ENCODE data around the gene FLNB. TPM values are rescaled to one million over a fixed set of nuclear protein-coding genes. Genes with fewer than 3 reads are reported as not detected.

The FLNB gene
- total and polyA plus RNA-seq, 2 of the 13 experiments (the other 11 are each of a cell fraction or from before 2014, with no cell fraction given): 106 to 130 TPM

DNA sequence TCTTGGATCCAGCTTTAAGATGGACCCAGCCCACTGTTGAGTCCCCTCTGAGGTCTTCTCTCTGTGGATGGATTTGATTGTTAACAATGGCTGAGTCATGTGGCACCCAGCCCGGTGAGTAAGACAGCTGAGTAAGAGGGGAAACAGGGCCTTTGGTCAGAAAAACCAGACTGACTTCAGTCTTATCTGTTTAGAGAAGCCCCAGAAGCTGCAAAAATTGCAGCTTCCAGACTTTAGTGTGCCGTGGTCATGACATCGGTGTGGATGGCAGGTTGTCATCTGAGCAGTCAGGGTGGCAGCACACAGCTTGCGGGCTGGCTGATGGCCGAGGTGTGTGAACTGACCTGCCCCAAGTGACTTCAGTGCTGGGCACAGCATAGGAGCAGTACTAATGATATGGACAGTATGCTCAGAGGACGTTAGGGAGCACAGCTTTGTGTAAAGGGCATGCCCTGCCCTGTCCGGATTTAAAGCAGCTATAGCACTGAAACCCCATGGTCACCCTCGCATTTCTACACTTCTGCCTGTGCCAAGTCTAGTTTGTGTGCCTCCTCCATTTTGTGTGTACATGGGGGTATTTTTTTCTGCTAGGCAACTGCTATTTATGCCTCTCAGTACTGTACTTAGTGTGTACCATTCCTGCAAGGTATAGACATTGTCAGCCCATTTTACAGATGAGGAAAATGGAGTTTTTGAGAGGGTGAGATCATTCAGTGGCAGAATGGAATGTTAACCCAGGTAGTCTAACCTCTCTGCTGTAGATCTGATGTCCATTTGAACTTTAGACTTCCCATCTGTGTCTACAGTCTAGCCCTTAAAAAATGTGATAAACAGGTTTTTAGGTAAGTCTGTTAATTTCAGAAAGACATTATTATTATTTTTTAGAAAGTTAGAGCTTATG lies 44.4 kb downstream of the FLNB start (continued):
- TF ChIP-seq SIN3A (IDR thresholded peaks at IDR 0.05; ENCODE audit: borderline replicate concordance, low read depth, low read length): no peak
- TF ChIP-seq KLF12 (CRISPR knock-in tag; IDR thresholded peaks at IDR 0.05; ENCODE audit: borderline replicate concordance): no peak
- no peak for TF ChIP-seq ZNF547 (CRISPR knock-in tag; IDR thresholded peaks at IDR 0.05)
- no peak for TF ChIP-seq ZNF616 (CRISPR knock-in tag; IDR thresholded peaks at IDR 0.05; ENCODE audit: low read depth)
- TF ChIP-seq, protein P1, sequence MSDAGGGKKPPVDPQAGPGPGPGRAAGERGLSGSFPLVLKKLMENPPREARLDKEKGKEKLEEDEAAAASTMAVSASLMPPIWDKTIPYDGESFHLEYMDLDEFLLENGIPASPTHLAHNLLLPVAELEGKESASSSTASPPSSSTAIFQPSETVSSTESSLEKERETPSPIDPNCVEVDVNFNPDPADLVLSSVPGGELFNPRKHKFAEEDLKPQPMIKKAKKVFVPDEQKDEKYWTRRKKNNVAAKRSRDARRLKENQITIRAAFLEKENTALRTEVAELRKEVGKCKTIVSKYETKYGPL (CRISPR knock-in tag; IDR thresholded peaks at IDR 0.05): no peak
- no peak for TF ChIP-seq NCOA5 (CRISPR knock-in tag; IDR thresholded peaks at IDR 0.05)
- no peak for TF ChIP-seq ZNF10 (CRISPR knock-in tag; IDR thresholded peaks at IDR 0.05; ENCODE audit: borderline replicate concordance, low read depth)
- TF ChIP-seq, protein P2, sequence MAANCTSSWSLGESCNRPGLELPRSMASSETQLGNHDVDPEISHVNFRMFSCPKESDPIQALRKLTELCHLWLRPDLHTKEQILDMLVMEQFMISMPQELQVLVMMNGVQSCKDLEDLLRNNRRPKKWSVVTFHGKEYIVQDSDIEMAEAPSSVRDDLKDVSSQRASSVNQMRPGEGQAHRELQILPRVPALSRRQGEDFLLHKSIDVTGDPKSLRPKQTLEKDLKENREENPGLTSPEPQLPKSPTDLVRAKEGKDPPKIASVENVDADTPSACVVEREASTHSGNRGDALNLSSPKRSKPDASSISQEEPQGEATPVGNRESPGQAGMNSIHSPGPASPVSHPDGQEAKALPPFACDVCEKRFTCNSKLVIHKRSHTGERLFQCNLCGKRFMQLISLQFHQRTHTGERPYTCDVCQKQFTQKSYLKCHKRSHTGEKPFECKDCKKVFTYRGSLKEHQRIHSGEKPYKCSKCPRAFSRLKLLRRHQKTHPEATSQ (CRISPR knock-in tag; IDR thresholded peaks at IDR 0.05; ENCODE audit: borderline replicate concordance): no peak
- TF ChIP-seq, protein P3, sequence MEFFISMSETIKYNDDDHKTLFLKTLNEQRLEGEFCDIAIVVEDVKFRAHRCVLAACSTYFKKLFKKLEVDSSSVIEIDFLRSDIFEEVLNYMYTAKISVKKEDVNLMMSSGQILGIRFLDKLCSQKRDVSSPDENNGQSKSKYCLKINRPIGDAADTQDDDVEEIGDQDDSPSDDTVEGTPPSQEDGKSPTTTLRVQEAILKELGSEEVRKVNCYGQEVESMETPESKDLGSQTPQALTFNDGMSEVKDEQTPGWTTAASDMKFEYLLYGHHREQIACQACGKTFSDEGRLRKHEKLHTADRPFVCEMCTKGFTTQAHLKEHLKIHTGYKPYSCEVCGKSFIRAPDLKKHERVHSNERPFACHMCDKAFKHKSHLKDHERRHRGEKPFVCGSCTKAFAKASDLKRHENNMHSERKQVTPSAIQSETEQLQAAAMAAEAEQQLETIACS (CRISPR knock-in tag; IDR thresholded peaks at IDR 0.05): no peak
- TF ChIP-seq, protein P4, sequence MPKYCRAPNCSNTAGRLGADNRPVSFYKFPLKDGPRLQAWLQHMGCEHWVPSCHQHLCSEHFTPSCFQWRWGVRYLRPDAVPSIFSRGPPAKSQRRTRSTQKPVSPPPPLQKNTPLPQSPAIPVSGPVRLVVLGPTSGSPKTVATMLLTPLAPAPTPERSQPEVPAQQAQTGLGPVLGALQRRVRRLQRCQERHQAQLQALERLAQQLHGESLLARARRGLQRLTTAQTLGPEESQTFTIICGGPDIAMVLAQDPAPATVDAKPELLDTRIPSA (CRISPR knock-in tag; IDR thresholded peaks at IDR 0.05; ENCODE audit: borderline replicate concordance): no peak
- TF ChIP-seq ADNP (CRISPR knock-in tag; IDR thresholded peaks at IDR 0.05): peak; percentile 96
- no peak for TF ChIP-seq DR1 (CRISPR knock-in tag; IDR thresholded peaks at IDR 0.05)
- TF ChIP-seq NONO (IDR thresholded peaks at IDR 0.05): no peak
- no peak for TF ChIP-seq NONO (CRISPR knock-in tag; conservative IDR thresholded peaks at IDR 0.05)
- TF ChIP-seq CREM (IDR thresholded peaks at IDR 0.05): no peak
- no peak for TF ChIP-seq CREM (CRISPR knock-in tag; IDR thresholded peaks at IDR 0.05)
- no peak for TF ChIP-seq IKZF1 (IDR thresholded peaks at IDR 0.05)
- TF ChIP-seq ZSCAN12 (CRISPR knock-in tag; IDR thresholded peaks at IDR 0.05): no peak
- TF ChIP-seq ZBTB7A (CRISPR knock-in tag; IDR thresholded peaks at IDR 0.05): no peak
- TF ChIP-seq RFXANK (CRISPR knock-in tag; IDR thresholded peaks at IDR 0.05): no peak
- TF ChIP-seq ZNF672 (CRISPR knock-in tag; IDR thresholded peaks at IDR 0.05): no peak
- TF ChIP-seq, protein P5, sequence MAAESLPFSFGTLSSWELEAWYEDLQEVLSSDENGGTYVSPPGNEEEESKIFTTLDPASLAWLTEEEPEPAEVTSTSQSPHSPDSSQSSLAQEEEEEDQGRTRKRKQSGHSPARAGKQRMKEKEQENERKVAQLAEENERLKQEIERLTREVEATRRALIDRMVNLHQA (CRISPR knock-in tag; IDR thresholded peaks at IDR 0.05): no peak
- 0 out of 2 replicates have a peak, but pooled peaks have one; percentile 11 for TF ChIP-seq PITX1 (CRISPR knock-in tag; IDR thresholded peaks at IDR 0.05)
- TF ChIP-seq ZNF878 (CRISPR knock-in tag; IDR thresholded peaks at IDR 0.05): no peak
- no peak for TF ChIP-seq ATF1 (CRISPR knock-in tag; IDR thresholded peaks at IDR 0.05)
- no peak for TF ChIP-seq HOXA9 (CRISPR knock-in tag; IDR thresholded peaks at IDR 0.05; ENCODE audit: borderline replicate concordance)
- no peak for TF ChIP-seq NCOA2 (CRISPR knock-in tag; IDR thresholded peaks at IDR 0.05)
- TF ChIP-seq MEF2D (CRISPR knock-in tag; IDR thresholded peaks at IDR 0.05): no peak
- TF ChIP-seq ZNF432 (CRISPR knock-in tag; IDR thresholded peaks at IDR 0.05; ENCODE audit: borderline replicate concordance): no peak
